Muscle of arm (tissue), 12 donors: ENCODE measurements around the gene GALNT6. TPM values are rescaled to one million over a fixed set of nuclear protein-coding genes. Genes with fewer than 3 reads are reported as not detected.
"Not testable (repeated sequence)": the region's sequence is repeated elsewhere in the genome, so short reads cannot be mapped to it uniquely, and the experiment has no call there.

ENCODE experiments used
- DNase-seq: peaks from one replicate; pipeline ENCODE4 v3.0.0-alpha.2; 2013
- polyA plus RNA-seq, 12 donors: library from polyadenylated mRNA; unstranded; fragments of 120-200 nt; gene quantifications; one replicate each; pipeline ENCODE4 v1.2.1, GENCODE V29; 2013; ENCODE audit not compliant: insufficient read length in 12 of 12

GALNT6 gene
- polyA plus RNA-seq, 12 donors = 0.26 to 4.1 (median 0.56) TPM; not detected in 2

- DNase-seq = no peak
These were observed 67.8 kb downstream of the GALNT6 start for GRCh38 chr12:51323317-51323960.

GRCh38 chr12:51322452-51322851 lies 68.8 kb downstream of the GALNT6 start:
- DNase-seq = no peak

- no peak for DNase-seq
These were observed 69.3 kb downstream of the GALNT6 start for GRCh38 chr12:51321882-51322281.

GRCh38 chr12:51320695-51321320 lies 70.4 kb downstream of the GALNT6 start:
- peak; percentile 35 for DNase-seq

GRCh38 chr12:51320311-51320694 lies 70.9 kb downstream of the GALNT6 start:
- DNase-seq = no peak

- no peak for DNase-seq
These were observed 72.2 kb downstream of the GALNT6 start for GRCh38 chr12:51318846-51319599.

GRCh38 chr12:51318057-51318806 lies 73.0 kb downstream of the GALNT6 start:
- DNase-seq = not testable (repeated sequence)

GRCh38 chr12:51311389-51311788 lies 79.8 kb downstream of the GALNT6 start:
- no peak for DNase-seq

- DNase-seq = no peak
These were observed 83.3 kb downstream of the GALNT6 start for GRCh38 chr12:51307655-51308593.

GRCh38 chr12:51306507-51306906 lies 84.7 kb downstream of the GALNT6 start:
- DNase-seq = no peak

Other genes starting within 250 kb of the GALNT6 start
- gene TFCP2, start 218.3 kb downstream of the GALNT6 start, polyA plus RNA-seq = 10 to 100 TPM in 11 of 12 donors, not detected in 1; 30.9 to 51.2 (median 46.3) TPM
- gene POU6F1, start 173.3 kb downstream of the GALNT6 start, polyA plus RNA-seq = 10 to 100 TPM in 3 of 12 donors, 1 to 10 TPM in 8, not detected in 1; 6.2 to 19.8 (median 8.0) TPM
- gene DAZAP2, start 152.6 kb downstream of the GALNT6 start, polyA plus RNA-seq = 100 to 1,000 TPM in 3 of 12 donors, 10 to 100 TPM in 8, not detected in 1; 71.1 to 147 (median 80.8) TPM
- gene SMAGP, start 121.0 kb downstream of the GALNT6 start, polyA plus RNA-seq = 10 to 100 TPM in 6 of 12 donors, 1 to 10 TPM in 5, not detected in 1; 6.2 to 31.8 (median 10.8) TPM
- gene BIN2, start 67.2 kb downstream of the GALNT6 start, polyA plus RNA-seq = 10 to 100 TPM in 1 of 12 donors, 1 to 10 TPM in 9, not detected in 2; 1.7 to 11.7 (median 2.3) TPM
- not detected for gene CELA1, start 44.7 kb downstream of the GALNT6 start, polyA plus RNA-seq
- gene SLC4A8, start 33.4 kb upstream of the GALNT6 start, polyA plus RNA-seq = 1 to 10 TPM in 9 of 12 donors, under 1 TPM in 2, not detected in 1; 0.47 to 2.8 (median 1.4) TPM
- 1 to 10 TPM in 5 of 12 donors, under 1 TPM in 6, not detected in 1; 0.21 to 5.6 (median 0.78) TPM for gene SCN8A, start 199.8 kb upstream of the GALNT6 start, polyA plus RNA-seq